GM21723 (cell line): ENCODE results near the gene LEFTY2.
"Not testable (repeated sequence)": the region's sequence is repeated elsewhere in the genome, so short reads cannot be mapped to it uniquely, and the experiment has no call there.

Experiments
- ATAC-seq: cut with Tn5 transposase; IDR thresholded peaks from one replicate; pipeline ENCODE4 v1.9.1; 2021; ENCODE audit warnings: mild to moderate bottlenecking, moderate library complexity; ENCODE audit not compliant: unreplicated experiment

The LEFTY2 gene

DNA sequence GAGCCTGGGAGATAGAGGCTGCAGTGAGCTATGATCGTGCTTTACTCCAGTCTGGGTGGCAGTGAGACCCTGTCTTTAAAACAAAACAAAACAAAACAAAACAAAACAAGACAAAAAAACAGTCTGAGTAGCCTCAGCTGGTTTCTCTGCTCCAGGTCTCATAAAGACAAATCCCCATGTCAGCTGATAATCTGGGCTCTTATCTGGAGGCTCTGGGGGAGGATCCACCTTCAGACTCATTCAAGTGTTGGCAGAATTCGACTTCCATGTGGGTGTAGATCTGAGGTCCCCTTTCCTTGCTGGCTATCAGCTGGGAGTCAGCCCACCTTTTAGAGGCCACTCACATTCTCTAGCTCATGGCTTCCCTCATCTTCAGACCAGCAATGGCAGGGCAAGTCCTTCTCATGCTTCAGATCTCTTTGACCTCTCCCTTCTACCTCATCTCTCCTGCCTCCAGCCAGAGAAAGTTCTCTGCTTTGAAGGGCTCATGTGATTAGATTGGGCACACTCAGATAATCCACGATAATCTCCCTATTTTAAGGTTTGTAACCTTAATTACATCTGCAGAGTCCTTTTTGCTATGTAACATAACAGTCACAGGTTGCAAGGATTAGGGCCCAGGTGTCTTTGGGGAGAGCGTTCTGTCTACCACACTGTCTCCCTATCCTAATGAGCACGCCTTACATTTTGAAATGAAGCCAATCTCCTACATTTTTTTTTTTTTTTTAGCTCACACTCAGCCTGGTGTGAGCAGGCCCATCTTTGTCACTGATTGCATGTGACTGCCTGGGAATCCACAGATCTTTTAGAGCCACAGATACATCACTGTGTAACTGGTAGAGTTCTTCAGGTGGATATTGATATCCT lies 9.5 kb downstream of the LEFTY2 start:
- no peak for ATAC-seq

DNA sequence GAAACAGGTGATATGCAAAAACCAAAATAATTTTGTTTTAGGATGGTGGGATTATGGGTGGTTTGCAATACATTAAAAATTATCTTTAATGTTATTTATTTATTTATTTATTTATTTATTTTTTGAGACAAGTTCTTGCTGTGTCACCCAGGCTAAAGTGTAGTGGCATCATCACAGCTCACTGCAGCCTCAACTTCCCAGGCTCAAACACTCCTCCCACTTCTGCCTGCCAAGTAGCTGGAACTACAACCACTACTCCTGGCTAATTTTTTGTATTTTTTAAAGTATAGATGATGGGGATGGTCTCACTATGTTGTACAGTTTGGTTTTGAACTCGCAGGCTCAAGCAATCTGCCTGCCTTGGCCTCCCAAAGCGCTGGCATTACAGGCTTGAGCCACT lies 10.5 kb downstream of the LEFTY2 start:
- ATAC-seq: no peak

DNA sequence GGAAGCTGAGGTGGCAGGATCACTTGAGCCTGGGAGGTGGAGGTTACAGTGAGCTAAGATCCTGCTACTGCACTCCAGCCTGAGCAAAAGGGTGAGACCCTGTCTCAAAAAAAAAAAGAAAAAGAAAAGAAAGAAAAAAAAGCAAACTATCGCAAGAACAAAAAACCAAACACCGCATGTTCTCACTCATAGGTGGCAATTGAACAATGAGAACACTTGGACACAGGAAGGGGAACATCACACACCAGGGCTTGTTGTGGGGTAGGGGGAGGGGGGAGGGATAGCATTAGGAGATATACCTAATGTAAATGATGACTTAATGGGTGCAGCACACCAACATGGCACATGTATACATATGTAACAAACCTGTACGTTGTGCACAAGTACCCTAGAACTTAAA lies 11.6 kb downstream of the LEFTY2 start:
- not testable (repeated sequence) for ATAC-seq

DNA sequence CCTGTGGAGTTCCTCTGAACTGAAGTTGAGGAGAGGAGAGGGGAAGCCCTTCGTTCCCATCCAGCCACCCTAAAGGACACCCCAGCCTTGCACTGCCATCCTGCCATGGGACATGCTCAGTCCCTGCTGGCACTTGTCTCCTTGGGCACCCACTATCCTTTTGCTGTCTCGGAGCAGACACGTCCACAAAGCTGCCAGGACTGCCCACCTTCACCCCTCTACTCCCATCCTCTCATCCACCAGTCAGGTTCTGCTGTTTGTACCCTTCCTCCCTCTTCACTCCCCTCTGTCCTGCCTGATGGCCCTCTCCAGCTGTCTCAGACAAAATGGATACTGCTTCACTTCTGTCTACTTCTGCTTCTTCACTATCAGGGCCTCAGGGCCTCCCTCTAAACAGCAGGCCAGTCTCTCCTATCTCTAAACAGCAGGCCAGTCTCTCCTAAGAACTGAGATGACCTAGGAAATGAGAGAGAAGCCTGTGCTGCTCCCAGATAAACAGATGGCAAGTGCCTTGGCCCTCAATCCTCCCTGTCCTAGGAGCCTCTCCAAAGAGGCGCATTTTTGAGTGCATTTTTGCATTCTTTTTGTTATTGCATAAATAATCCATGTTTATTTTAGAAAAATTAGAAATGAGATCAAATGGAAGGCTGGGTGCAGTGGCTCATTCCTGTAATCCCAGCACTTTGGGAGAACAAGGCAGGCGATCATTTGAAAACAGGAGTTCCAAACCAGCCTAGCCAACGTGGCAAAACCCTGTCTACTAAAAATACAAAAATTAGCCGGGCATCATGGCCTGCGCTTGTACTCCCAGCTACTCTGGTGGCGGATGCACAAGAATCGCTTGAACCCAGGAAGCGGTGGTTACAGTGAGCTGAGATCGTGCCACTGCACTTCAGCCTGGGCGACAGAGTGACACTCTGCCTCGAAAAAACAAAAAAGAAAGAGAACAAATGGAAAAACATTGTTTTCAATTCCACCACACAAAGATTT lies 12.5 kb downstream of the LEFTY2 start:
- ATAC-seq: no peak

DNA sequence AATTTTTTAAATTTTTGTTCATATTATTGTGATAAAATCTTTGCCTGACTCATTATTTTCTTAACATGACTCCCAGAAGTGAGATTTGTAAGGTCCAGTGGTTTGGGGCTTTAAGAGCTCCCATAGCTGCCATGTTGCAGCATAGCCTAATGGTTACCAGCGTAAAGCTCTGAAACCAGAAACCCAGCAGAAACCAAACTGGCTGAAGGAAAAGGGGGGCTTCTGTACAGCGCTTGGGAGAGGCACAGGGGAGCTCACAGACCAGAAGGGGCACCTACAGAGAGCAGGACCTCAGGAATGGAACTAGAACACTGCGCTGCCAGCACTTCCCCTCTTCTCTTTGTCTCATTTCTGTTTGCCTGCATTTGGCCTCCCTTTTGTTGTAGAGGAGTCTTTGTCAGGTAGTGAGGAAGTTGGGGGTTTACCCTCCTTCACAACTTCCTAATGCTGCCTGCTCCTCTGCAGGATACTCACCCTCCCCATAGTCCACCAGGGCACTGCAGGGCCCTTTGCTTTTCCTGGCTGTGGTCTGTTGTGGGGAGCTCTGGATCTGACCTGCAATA lies 14.4 kb downstream of the LEFTY2 start:
- ATAC-seq: no peak

DNA sequence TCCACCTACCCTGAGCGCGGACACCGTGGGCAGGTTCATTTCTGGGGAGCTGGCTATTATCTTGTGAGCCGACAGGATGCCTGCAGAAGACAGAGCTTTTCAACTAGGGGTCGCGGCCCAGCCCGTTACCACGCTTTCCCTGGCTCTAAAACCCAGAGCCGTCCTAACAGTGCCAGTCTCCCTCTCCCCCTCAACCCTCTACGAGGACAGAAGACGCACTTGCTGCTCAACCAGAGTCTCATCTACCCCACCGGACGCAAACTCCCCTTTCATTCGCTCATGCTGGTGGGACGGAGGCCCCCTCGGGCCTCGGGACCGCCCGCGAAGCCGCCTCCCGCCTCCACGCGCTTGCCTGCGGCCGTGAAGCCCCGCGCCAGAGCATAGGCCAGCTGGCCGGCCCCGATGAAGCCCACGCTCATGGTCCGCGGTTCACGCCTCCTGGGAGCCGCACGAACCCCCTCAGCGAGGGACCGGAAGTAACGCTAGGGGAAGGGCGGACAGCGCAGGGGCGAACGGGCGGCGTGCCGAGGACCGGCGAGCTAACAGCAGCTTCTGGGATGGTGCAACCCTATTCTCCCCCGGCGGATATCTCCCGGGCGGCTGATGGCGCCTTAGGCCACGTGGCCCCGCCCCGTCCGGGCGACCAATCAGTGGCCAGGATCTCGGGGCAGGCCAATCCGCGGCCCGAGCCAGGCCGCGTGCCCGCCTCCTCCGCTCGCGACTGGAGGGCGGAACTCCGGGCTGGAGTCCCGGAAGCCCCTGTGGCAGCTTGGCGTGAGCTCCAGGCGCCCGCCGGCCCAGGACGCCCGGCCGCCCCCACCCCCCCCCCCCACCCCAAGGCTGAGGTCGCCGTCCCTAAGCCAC lies 17.1 kb downstream of the LEFTY2 start, which contains the start of gene PYCR2:
Gene PYCR2, minus strand, starts transcription at position 559 of the 864 bp plus-strand sequence. Its CDS starts 140 bp downstream, at position 419.
- ATAC-seq: peak; percentile 98

DNA sequence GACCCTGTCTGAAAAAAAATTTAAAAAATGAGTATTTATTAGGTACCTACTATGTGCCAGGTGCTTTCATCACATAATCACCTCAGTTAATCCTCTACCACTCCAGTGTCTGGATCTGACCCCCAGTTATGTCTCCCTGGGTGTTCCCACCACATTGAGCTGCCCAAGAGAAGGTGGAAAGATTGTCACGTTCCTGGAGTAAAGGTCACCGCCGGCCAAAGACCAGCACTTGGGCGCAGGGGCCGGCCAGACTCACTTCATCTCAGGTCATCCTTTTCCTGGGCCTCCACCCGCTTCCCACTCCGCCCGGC lies 17.7 kb downstream of the LEFTY2 start:
- ATAC-seq: no peak

DNA sequence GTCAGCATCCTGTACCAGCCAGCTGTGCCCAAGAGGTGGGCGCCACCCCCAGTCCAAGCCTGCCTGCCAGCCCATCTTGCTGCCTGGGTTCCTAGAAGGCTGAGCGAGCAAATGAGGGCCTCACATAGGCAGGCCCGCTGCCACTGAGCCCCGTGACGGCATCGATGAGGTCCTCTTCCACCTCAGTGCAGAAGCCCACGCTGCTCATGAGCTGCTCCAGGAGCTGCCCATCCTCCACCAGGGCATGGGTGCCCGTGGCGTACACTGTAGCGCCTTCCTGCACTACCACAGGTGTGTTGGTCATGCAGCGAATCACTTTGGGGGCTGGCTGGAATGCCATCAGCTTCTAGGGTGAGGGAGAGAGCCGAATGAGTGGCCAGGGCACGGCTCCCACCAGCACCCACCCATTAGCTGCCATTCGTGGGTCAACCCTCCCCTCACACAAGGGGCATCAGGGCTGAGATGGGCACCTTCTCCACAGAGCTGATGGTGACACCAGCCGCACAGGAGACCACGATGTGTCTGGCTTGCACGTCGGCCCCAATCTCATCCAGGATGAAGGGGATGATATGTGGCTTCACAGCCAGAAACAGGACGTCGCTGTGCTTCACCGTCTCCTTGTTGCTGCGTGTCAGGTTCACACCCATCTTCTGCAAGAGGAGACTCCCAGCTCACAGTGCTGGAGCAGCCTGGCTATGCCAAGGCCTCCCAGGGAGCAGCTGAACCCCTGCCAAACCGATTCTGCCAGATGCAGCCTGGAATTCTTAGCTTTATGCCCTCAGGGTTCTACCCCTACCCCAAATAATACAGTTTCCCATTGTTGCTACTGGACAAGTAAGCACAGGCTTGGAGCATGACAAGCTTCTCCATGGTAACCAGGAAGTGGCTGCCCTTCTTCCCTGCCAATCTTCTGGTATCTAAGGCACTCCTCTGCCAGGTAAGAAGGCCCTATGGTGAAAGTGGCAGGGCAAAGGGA lies 19.0 kb downstream of the LEFTY2 start:
- ATAC-seq: no peak

DNA sequence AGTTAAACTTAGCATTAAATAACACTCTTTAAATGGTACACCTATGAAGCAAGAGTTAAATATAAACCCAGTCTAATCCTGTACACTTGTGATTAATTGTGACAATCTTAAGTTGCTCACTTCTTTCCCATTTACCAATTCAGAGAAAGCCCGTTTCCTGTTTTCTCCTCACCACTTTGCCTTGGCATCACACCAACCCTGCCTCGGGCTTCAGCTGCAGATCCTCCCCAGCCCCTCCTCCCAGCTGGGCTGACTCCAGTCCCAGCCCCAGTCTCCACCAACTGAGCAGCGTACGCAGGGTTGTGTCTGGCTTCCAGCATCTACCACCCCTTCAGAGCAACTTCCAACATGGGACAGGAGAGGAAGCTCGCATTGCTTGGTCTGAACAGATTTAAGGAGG lies 21.1 kb downstream of the LEFTY2 start:
- ATAC-seq: no peak

DNA sequence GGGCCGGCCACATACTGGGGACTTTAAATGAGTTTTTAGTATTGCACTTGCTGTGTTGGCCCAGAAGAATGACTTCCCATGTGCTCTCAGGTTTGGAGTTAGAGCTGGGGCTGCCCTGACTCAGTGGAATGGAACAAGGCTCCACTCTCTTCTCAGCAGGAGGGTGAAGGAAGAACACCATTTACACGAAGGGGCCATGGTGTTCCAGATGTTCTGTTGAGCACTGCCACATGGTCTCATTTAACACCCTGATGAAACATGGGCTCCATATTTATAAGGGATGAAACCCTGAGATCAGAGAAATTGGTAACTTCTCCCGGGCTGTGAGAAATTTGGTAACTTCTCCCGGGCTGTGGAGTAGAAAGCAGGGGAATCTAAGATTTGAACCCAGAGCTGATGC lies 22.7 kb downstream of the LEFTY2 start:
- ATAC-seq: no peak

DNA sequence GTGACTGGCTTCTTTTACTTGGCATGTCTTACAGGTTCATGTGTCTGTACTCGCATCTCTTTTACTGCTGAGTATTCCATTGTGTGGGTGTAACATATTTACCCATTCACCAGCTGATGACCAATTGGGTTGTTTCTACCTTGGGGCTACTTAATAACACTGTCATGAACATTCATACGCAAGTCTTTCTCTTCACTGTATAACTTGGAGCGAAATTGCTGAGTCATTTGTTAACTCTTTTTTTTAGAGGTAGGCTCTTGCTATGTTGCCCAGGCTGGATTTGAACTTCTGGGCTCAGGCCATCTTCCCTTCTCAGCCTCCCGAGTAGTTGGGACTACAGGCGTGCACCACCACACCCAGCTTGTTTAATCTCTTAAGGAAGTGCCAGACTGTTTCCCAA lies 23.5 kb downstream of the LEFTY2 start:
- ATAC-seq: no peak

DNA sequence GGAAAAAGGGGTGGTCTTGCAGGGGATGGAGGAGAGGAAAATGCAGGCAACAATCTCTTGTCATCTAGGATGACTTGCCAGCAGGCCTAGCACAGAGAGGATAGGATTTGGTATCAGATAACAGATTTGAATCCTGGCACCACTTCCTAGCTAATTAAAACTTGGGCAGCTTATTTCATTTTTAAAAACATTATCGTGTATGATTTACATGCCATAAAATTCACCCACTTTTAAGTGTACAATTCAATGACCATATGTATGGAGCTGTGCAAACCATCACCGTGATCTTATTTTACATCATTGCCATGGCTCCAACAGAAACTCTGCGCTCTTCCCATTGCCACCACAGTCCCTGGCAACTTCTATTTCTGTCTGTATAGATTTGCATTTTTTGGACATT lies 23.9 kb downstream of the LEFTY2 start:
- ATAC-seq: no peak

DNA sequence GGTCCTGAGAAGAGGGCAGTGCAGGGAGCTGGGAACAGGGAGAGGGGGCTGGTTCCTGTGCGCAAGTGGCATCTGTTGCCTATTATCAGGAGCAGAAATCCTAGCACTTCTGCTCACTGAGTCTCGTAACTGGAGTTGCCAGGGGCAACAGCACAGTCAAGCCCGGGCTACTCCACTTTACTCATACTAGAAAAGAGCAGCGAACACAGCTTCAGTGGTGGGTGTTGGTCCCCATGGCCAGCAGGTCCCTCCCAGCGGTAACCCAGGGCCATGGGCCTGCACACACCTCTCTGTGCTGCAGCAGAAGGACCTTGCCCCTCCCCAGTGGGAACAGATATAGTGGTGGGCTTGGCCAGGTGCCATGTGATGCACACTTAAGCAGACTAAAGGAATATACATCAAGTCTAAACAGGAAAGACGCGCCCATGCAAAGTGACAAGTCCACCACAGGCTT lies 25.5 kb downstream of the LEFTY2 start:
- no peak for ATAC-seq

DNA sequence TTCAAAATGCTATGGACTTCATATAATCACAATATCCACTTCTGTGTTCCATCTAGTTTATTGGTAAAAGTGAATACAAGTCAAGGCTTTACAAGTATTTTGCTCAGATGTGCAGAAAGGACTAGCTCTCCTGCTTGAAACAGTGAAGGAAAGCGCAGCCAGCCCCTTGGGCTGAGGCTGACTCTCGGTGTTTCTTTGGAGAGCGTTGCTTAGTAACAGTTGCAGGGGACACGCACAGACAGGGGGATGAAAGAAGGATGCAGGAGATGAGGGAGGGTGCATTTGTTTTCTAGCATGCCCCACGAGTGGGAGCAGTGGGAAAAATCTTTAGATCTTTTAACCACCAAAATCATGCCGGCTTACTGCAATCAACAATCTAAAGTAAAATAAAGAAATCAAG lies 26.1 kb downstream of the LEFTY2 start:
- ATAC-seq: no peak

DNA sequence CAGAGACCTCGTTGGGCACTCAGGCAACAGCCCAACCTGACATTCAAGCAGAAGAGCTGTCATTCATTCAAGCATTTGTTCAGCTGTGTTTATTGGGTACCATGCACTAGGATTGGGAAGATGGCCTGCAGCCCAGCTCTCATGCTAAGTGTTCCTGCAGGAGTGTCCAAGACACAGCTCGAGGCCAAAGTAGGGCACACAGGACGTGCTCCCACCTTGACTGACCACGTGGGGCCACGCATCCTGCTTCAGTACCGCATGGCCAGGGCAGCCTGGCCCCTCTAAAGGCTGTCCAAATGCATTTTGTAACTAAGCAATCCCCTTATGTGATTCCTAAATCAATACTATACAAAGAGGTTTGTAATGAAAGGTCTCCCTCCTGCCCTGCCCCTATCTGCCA lies 26.6 kb downstream of the LEFTY2 start:
- ATAC-seq: no peak

DNA sequence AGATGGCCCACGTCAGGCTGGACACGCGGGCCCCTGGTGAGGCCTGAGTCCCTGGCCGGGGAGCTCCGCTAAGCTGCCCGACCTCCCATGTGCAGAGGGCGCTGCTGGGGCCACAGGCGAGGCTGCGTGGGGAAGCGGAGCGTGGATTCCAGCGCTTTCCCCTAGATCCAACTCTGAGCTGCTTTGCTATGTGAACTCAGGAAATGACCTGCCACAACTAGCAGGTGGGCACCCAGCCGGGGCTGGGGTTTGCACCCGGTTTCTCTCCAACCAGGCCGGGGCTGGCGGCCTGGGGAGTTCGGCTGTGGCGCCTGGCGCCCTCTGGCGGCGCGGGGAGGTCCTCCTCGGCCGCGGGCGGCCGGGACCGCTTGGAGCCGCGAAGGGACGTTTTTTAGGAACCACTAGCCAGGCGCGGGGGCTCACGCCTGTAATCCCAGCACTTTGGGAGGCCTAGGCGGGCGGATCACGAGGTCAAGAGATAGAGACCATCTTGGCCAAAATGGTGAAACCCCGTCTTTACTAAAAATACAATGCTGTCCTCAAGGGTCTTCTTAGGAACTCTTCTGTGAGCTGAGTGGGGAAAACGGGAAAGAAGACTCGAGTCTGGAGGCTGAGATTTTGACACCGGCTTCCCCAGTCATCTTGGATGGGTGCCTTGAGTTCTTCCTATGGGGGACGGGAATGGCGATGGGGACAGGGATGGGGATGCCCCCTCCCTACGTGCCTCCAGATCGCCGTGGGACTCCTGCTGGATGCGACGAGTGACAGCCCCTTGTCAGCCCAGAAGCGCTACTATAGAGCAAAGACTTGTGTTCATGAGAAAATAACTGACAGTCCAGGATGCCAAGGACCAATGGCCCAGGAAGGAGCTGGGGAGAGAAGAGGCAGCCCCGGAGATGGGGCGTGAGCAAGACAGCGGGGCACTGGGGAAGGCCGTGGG lies 29.6 kb downstream of the LEFTY2 start:
- ATAC-seq: peak; percentile 84

DNA sequence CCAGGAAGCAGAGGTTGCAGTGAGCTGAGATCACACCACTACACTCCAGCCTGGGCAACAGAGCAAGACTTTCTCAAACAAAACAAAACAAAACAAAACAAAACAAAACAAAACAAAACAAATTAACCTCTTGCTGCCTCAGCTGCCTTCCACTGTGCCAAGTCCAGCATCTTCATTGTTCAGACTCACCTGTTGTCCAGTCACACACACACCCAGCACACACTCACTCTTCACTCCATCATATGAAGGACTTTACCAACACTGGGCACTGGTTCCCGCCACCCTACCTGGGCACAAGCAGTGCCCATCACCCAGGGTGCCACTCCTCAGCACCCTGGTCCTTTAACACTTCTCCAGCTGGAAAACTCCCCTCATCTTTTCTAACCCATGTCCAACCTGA lies 31.5 kb downstream of the LEFTY2 start:
- no peak for ATAC-seq

DNA sequence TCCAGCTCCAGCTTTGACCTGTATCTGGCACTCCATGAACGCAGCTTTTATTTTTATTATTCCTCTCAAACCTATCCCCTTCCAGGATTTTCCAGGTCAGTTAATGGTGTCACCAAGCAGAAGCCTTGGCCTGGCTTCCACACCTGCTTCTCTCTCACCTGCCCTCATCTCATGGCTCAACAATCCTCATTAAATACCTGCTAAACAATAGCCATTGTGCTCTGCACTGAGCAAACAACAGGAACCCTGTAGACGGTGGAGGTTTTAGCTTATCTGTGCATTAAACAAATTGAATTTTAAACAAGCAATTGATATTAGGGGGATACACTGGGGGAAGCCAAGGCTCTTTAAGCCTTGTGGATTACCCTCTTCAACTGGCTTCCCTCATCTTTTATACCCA lies 32.2 kb downstream of the LEFTY2 start:
- no peak for ATAC-seq
